Measurements from ENCODE around the gene KCNT1.

The KCNT1 gene

GRCh38 chr9:135771401-135772051 lies 69.5 kb downstream of the KCNT1 start:
- H3K4me1 ChIP-seq (ENCODE audit: control insufficient read depth, low read length): no peaks in the 10 kb centered on the region
- no peaks in the 10 kb centered on the region for H3K9me3 ChIP-seq (ENCODE audit: control insufficient read depth, insufficient read depth, low read length)
- no peaks in the 10 kb centered on the region for H3K27me3 ChIP-seq (ENCODE audit: control insufficient read depth, low read length)
- no peaks in the 10 kb centered on the region for H3K36me3 ChIP-seq (ENCODE audit: control insufficient read depth, low read length)
- no peak for TF ChIP-seq CTCF (IDR thresholded peaks at IDR 0.05; ENCODE audit: low read depth, low read length, poor library complexity, severe bottlenecking)
- TF ChIP-seq EZH2phosphoT487 (IDR thresholded peaks at IDR 0.05; ENCODE audit: borderline replicate concordance, low read length): no peak
- no peak overlapping the region for H3K4me2 ChIP-seq (ENCODE audit: low read length)
- H3K4me3 ChIP-seq (ENCODE audit: low read length): no peak overlapping the region
- H3K79me2 ChIP-seq (ENCODE audit: control insufficient read depth, low read length): no peaks in the 10 kb centered on the region
- no peaks in the 10 kb centered on the region for H3F3A ChIP-seq (ENCODE audit: control insufficient read depth, insufficient read depth)
- no peak overlapping the region for H3K27ac ChIP-seq (ENCODE audit: low read depth, low read length)
- no peaks in the 10 kb centered on the region for H3K9me2 ChIP-seq (replicated peaks; ENCODE audit: control insufficient read depth, low read length)
- H4K20me1 ChIP-seq (ENCODE audit: control insufficient read depth, insufficient read depth, low read depth, low read length): no peaks in the 10 kb centered on the region

GRCh38 chr9:135772056-135772646 lies 70.2 kb downstream of the KCNT1 start:
- H3K9me3 ChIP-seq (ENCODE audit: control insufficient read depth, insufficient read depth, low read length): no peaks in the 10 kb centered on the region
- H3K4me2 ChIP-seq (ENCODE audit: low read length): no peak overlapping the region
- H3K36me3 ChIP-seq (ENCODE audit: control insufficient read depth, low read length): no peaks in the 10 kb centered on the region
- no peaks in the 10 kb centered on the region for H3K4me1 ChIP-seq (ENCODE audit: control insufficient read depth, low read length)
- TF ChIP-seq EZH2phosphoT487 (IDR thresholded peaks at IDR 0.05; ENCODE audit: borderline replicate concordance, low read length): no peak
- TF ChIP-seq CTCF (IDR thresholded peaks at IDR 0.05; ENCODE audit: low read depth, low read length, poor library complexity, severe bottlenecking): no peak
- no peaks in the 10 kb centered on the region for H3K79me2 ChIP-seq (ENCODE audit: control insufficient read depth, low read length)
- H4K20me1 ChIP-seq (ENCODE audit: control insufficient read depth, insufficient read depth, low read depth, low read length): no peaks in the 10 kb centered on the region
- H3K27me3 ChIP-seq (ENCODE audit: control insufficient read depth, low read length): no peaks in the 10 kb centered on the region
- H3K27ac ChIP-seq (ENCODE audit: low read depth, low read length): no peak overlapping the region
- H3F3A ChIP-seq (ENCODE audit: control insufficient read depth, insufficient read depth): no peaks in the 10 kb centered on the region
- H3K4me3 ChIP-seq (ENCODE audit: low read length): no peak overlapping the region
- no peaks in the 10 kb centered on the region for H3K9me2 ChIP-seq (replicated peaks; ENCODE audit: control insufficient read depth, low read length)

- Histone ChIP-seq H3K79me2 (ENCODE audit: control insufficient read depth, low read length) (no peaks in the 10 kb centered on the region), H3K9me3 (ENCODE audit: control insufficient read depth, insufficient read depth, low read length) (no peaks in the 10 kb centered on the region), H3K36me3 (ENCODE audit: control insufficient read depth, low read length) (no peaks in the 10 kb centered on the region), H3F3A (ENCODE audit: control insufficient read depth, insufficient read depth) (no peaks in the 10 kb centered on the region), H3K9me2 (replicated peaks; ENCODE audit: control insufficient read depth, low read length) (no peaks in the 10 kb centered on the region), H4K20me1 (ENCODE audit: control insufficient read depth, insufficient read depth, low read depth, low read length) (no peaks in the 10 kb centered on the region), H3K4me3 (ENCODE audit: low read length) (no peak overlapping the region), H3K27me3 (ENCODE audit: control insufficient read depth, low read length) (no peaks in the 10 kb centered on the region), H3K27ac (ENCODE audit: low read depth, low read length) (no peak overlapping the region), H3K4me1 (ENCODE audit: control insufficient read depth, low read length) (no peaks in the 10 kb centered on the region), H3K4me2 (ENCODE audit: low read length) (no peak overlapping the region)
- TF ChIP-seq CTCF (IDR thresholded peaks at IDR 0.05; ENCODE audit: low read depth, low read length, poor library complexity, severe bottlenecking): no peak
- no peak for TF ChIP-seq EZH2phosphoT487 (IDR thresholded peaks at IDR 0.05; ENCODE audit: borderline replicate concordance, low read length)
Observed at GRCh38 chr9:135772702-135773493, 70.9 kb downstream of the KCNT1 start.

All from DOHH2 (cell line).